ENCODE data around the gene DDX10. TPM values are rescaled to one million over a fixed set of nuclear protein-coding genes. Genes with fewer than 3 reads are reported as not detected.

The DDX10 gene
- total and polyA plus RNA-seq, 7 donors = 12.0 to 41.0 (median 18.2) TPM

DNA sequence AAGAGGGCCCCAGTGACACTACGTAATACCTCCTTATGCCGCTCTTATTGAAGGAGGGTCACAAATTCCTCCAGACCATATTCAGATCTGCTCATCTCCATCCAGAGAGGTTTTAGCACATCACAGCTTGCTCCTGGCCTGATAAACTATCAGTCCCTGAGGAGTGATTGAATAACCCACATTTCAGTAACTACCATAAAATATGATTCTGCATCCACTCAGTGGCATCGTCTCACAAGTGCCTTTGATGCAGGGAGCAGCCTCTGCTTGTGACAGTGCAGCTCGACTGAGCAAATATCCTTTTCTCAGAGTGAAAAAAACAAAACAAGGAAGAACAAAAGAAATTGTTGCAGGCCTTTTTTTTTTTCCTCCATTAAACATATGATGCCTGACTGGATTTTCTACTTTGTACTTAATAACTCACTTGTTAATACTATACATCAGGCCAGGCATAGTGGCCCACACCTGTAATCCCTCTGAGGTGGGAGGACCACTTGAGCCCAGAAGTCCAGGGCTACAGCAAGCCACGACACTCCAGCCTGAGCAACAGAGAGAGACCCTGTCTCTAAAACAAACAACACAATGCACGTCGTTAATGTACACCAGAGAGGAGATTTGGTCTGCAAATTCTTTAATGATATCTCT lies 64.5 kb downstream of the DDX10 start:
- intact Hi-C loops (cut with DNase I) = no loop called here
- Histone ChIP-seq H3K4me1 (peaks cover 0 to 4% (median 0%) of the 10 kb centered on the region in 4 donors), H3K4me3 (no peak overlapping the region), H3K27ac (no peak overlapping the region), H3K36me3 (no peaks in the 10 kb centered on the region), H3K9me3 (no peaks in the 10 kb centered on the region), H3K27me3 (no peaks in the 10 kb centered on the region)
- no peak for DNase-seq
- TF ChIP-seq POLR2A (IDR thresholded peaks at IDR 0.05) (no peak), POLR2AphosphoS5 (IDR thresholded peaks at IDR 0.05) (no peak), EP300 (IDR thresholded peaks at IDR 0.05) (no peak)
- TF ChIP-seq, protein P1, sequence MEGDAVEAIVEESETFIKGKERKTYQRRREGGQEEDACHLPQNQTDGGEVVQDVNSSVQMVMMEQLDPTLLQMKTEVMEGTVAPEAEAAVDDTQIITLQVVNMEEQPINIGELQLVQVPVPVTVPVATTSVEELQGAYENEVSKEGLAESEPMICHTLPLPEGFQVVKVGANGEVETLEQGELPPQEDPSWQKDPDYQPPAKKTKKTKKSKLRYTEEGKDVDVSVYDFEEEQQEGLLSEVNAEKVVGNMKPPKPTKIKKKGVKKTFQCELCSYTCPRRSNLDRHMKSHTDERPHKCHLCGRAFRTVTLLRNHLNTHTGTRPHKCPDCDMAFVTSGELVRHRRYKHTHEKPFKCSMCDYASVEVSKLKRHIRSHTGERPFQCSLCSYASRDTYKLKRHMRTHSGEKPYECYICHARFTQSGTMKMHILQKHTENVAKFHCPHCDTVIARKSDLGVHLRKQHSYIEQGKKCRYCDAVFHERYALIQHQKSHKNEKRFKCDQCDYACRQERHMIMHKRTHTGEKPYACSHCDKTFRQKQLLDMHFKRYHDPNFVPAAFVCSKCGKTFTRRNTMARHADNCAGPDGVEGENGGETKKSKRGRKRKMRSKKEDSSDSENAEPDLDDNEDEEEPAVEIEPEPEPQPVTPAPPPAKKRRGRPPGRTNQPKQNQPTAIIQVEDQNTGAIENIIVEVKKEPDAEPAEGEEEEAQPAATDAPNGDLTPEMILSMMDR (IDR thresholded peaks at IDR 0.05) = no peak
- 81 to 90% methylated on average over 7 of the region's 7 CpGs for WGBS, 2 donors

DNA sequence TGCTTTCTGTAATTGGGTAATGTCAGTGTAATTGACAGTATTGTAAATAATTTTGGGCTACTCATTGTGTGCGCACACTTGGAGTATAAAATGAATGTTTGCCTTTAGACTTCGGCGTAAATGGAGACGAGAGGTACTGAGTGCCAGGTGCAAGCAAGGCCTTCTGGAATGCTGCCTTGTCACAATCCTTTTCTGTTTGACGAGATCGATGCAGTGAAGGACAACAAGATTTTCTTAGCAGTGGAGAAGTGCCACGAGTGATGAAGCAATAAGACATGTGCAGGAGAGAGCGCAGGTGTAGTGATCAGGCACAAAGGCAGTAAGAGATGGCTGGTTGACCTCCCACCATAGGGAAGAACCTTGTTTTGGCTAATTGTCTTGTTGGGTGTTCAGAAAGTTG lies 67.5 kb downstream of the DDX10 start:
- no peaks in the 10 kb centered on the region for H3K36me3 ChIP-seq
- no peak overlapping the region for H3K4me3 ChIP-seq
- TF ChIP-seq, protein P1 (IDR thresholded peaks at IDR 0.05) = no peak
- TF ChIP-seq POLR2AphosphoS5 (IDR thresholded peaks at IDR 0.05) = no peak
- TF ChIP-seq POLR2A (IDR thresholded peaks at IDR 0.05) = no peak
- TF ChIP-seq EP300 (IDR thresholded peaks at IDR 0.05) = no peak
- 95 to 96% methylated on average over 8 of the region's 8 CpGs for WGBS, 2 donors
- H3K27me3 ChIP-seq = no peaks in the 10 kb centered on the region
- H3K27ac ChIP-seq = no peak overlapping the region
- DNase-seq = no peak
- intact Hi-C loops (cut with DNase I) = no loop called here
- H3K4me1 ChIP-seq = peaks cover 0 to 4% (median 0%) of the 10 kb centered on the region in 4 donors
- H3K9me3 ChIP-seq = no peaks in the 10 kb centered on the region

DNA sequence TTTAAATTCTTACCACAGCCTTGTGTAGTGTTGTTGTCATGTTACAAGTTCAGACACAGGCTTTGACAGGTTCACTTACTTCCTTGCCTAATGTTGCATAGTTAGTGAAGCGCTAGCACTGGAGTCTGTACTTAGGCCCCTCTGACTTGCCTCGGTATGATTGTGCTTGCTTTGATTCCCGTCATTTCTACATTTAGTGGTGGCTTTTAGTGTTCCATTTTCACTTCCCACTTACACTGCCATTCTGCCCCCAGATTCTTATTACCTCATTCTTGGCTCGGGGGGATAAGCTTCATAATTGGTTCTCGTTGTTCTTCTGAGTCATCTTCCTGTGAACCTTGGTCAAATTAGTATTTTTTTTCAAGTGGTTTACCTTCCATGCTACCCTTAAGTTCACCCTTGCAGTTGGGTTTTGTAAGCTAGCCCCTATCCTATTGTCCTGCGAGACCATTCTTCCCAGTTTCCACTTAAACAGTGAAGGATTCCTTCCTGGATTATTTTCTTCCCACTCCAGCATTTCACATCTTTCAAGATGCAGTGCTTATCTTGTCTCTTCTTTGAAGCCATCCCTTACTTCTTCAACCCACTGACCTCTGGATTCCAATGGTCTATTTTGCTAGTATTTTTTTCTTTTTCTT lies 68.7 kb downstream of the DDX10 start:
- intact Hi-C loops (cut with DNase I) = no loop called here
- Histone ChIP-seq H3K4me3 (no peak overlapping the region), H3K27me3 (no peaks in the 10 kb centered on the region), H3K9me3 (no peaks in the 10 kb centered on the region), H3K27ac (no peak overlapping the region), H3K36me3 (no peaks in the 10 kb centered on the region), H3K4me1 (peaks cover 0 to 4% (median 0%) of the 10 kb centered on the region in 4 donors)
- no peak for DNase-seq
- WGBS, 2 donors = 71 to 76% methylated on average over 6 of the region's 6 CpGs
- no peak for TF ChIP-seq EP300 (IDR thresholded peaks at IDR 0.05)
- TF ChIP-seq, protein P1 (IDR thresholded peaks at IDR 0.05) = no peak
- no peak for TF ChIP-seq POLR2A (IDR thresholded peaks at IDR 0.05)
- TF ChIP-seq POLR2AphosphoS5 (IDR thresholded peaks at IDR 0.05) = no peak

DNA sequence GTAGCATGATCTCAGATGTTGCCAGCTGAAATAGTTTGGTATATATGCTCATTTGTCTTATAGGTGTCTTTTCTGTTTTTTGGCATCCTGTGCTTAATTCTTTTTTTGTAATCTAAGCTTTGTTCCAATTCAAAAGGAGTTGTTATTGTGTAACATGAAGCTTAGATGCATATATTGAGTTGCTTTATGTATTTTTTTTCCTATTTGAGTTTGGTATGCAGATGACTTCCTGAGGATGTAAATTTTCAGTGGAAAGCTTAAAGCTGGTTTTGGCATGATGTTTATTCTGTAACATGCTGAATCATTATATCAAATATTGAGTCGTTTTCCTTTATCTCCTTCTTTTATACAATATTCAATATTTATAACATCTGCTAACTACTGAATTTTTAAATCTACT lies 69.4 kb downstream of the DDX10 start:
- Histone ChIP-seq H3K4me3 (no peak overlapping the region), H3K27ac (no peak overlapping the region), H3K36me3 (no peaks in the 10 kb centered on the region), H3K9me3 (no peaks in the 10 kb centered on the region), H3K27me3 (no peaks in the 10 kb centered on the region), H3K4me1 (peaks cover 0 to 4% (median 0%) of the 10 kb centered on the region in 4 donors)
- DNase-seq = no peak
- TF ChIP-seq, protein P1 (IDR thresholded peaks at IDR 0.05) = no peak
- TF ChIP-seq POLR2AphosphoS5 (IDR thresholded peaks at IDR 0.05) (no peak), EP300 (IDR thresholded peaks at IDR 0.05) (no peak), POLR2A (IDR thresholded peaks at IDR 0.05) (no peak)
- intact Hi-C loops (cut with DNase I) = no loop called here
- WGBS, 2 donors = 37 to 51% methylated on average over 1 of the region's 1 CpG
